ENCODE measurements around the gene SAP30BP.

The SAP30BP gene

DNA sequence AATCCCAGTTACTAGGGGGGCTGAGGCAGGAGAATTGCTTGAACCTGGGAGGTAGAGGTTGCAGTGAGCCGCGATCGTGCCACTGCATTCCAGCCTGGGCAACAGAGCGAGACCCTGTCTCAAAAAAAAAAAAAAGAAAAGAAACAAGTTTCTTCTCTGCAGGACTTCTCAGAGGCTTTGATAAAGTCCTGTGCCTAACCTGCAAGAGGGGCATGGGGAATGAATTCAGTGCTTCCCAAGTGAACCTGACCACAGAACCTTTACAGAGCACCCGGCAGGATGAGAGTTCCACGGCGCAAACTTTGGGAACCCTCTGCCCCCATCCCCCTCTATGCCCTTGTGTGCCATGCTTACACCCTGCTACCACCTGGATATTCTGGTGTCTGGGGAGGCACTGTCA, 72.0 kb downstream of the SAP30BP start:
- DNase-seq (ENCODE audit: low spot score), result no peak

DNA sequence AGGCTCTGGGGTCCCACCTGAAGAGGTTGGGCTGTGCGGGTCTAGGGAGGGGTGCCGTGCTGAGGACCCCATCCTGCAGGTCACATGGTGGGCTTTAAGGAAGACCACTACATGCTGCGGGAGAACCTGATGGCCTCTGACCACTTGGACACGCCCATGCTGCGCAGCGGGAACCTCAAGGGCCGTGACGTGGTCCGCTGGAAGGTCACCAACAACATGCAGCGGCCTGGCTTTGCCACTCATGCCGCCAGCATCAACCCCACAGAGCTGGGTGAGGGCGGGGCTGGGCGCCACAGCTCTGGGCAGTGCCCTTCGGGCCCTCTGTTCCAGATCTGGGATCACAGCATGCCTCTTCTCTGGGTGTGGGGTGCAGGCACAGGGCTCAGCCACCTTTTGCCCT, 72.7 kb downstream of the SAP30BP start:
- DNase-seq (ENCODE audit: low spot score), result no peak

DNA sequence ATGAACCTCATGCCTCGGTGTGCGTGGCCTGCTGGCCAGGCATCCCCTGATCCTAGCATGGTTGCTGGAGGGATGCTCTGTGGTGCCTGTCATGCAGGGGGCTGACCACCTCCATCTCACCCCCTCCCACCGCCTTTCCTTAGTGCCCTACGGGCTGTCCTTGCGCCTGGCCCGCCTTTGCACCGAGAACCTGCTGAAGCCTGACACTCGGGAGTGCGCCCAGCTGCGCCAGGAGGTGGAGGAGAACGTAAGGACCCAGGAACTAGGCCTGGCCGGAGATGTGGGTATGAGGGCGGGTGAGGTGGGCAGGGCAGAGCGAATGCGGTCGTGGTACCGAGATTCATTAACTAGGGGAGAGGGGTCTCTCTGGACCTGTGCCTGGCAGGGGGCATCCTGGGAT, 73.1 kb downstream of the SAP30BP start:
- no peak for DNase-seq (ENCODE audit: low spot score)

DNA sequence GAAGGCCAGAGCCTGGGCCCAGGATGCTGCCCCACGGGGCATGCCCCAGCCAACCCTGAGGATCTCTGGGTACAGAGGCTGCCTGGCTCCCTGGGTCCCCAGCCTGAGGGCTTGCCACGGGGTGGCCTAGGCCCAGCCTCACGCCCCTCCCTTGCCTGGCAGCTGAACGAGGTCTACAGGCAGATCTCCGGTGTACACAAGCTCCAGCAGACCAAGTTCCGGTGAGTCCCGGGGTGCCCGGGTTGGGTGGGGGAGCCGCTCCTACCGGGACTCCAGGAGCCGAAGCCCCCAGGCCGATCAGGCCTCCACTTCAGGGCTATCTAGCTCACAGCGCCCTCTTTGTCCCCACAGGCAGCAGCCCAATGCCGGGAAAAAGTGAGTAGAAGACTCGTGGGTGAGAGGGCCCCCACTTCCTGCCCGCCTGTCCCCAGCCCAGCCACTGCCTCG, 73.5 kb downstream of the SAP30BP start:
- no peak for DNase-seq (ENCODE audit: low spot score)

DNA sequence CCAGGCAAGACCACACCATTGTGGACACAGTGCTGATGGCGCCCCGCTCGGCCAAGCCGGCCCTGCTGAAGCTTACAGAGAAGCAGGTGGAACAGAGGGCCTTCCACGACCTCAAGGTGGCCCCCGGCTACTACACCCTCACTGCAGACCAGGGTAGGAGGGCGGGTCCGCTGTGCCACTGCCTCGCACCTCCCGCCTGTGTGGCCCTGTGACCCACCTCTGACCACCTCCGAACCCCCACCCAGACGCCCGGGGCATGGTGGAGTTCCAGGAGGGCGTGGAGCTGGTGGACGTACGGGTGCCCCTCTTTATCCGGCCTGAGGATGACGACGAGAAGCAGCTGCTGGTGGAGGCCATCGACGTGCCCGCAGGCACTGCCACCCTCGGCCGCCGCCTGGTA, 75.2 kb downstream of the SAP30BP start:
- no peak for DNase-seq (ENCODE audit: low spot score)

DNA sequence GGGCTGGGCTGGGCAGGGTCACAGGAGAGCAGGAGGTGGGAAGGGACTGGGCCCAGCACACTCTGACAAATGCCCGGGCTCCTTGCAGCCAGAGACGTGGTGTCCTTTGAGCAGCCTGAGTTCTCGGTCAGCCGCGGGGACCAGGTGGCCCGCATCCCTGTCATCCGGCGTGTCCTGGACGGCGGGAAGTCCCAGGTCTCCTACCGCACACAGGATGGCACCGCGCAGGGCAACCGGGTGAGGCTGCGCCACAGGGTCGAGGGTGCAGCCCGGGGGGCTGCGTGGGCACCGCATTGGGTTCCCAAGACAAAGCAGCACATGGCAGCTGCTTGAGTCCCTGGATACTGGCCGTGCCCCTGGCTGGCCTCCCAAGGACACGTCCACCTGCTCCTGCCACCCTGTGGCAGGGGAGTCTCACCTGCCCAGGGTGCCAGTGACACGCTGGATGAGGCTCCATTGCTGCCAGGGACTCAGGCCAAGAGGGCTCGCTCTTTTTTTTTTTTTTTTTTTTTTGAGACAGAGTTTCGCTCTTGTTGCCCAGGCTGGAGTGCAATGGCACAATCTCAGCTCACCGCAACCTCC, 76.6 kb downstream of the SAP30BP start:
- DNase-seq (ENCODE audit: low spot score), result no peak

DNA sequence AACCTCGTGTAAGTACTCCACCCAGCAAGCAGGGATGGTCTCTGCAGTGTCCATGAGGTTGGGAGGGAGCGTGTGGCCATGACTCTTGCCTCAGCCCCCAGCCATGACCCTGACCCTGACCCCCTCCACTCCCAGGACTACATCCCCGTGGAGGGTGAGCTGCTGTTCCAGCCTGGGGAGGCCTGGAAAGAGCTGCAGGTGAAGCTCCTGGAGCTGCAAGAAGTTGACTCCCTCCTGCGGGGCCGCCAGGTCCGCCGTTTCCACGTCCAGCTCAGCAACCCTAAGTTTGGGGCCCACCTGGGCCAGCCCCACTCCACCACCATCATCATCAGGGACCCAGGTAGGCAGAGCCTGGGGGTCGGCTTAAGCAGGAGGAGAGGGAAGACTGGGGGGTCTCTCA, 81.6 kb downstream of the SAP30BP start:
- no peak for DNase-seq (ENCODE audit: low spot score)

DNA sequence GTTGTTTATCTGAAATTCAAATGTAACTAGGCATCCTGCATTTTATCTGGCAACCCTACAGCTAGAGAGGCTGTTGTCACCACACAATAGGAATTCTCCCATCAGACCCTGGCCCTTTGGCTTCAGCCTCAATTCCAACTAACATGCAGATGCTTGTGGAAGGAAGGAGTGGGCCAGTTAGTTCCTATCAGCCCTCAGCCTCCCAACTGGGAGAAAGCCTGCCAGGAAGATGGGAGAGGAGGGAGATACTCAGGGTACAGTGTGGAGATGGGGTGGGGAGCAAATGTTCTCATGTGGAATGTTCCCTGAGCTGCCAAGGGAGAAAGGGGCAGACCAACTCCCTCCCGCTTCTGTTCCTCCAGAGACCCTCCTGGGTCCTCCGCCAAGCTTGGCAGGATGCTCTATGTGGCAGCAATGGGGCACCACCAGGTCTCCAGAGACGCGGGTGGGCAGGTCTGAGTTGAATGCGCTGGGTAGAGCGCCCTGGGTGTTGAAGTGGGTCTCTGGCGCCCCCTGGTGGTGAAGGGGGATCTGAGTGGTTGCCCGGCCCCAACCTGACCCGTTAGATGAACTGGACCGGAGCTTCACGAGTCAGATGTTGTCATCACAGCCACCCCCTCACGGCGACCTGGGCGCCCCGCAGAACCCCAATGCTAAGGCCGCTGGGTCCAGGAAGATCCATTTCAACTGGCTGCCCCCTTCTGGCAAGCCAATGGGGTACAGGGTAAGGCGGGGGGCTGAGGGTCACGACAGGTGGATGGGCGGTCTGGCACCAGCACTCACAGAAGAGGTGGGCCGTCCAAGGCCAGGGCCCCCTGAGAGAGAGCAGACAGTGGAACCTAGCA, 82.6 kb downstream of the SAP30BP start:
- peak; percentile 87 for DNase-seq (ENCODE audit: low spot score)

DNA sequence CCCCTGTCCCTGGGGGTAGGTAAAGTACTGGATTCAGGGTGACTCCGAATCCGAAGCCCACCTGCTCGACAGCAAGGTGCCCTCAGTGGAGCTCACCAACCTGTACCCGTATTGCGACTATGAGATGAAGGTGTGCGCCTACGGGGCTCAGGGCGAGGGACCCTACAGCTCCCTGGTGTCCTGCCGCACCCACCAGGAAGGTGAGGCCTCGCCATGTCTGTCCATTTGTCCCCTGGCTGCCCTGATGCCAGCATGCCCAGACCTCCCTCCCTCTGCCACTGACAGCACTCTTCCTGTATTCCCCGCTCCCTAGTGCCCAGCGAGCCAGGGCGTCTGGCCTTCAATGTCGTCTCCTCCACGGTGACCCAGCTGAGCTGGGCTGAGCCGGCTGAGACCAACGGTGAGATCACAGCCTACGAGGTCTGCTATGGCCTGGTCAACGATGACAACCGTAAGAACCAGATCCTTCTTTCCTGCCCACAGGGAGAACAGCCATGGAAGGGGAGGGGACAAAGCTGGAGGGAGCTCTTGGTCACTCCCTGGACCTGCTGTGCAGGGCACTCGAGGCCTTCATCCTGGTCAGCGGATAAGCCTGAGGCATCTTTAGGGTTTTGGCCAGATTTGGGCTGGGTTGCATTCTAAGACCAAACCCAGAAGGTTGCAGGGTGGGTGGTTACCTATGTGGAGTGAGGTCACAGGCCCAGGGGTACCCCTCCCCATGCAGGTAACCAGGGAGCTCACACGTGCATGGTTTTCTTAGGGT, 83.7 kb downstream of the SAP30BP start:
- no peak for DNase-seq (ENCODE audit: low spot score)

DNA sequence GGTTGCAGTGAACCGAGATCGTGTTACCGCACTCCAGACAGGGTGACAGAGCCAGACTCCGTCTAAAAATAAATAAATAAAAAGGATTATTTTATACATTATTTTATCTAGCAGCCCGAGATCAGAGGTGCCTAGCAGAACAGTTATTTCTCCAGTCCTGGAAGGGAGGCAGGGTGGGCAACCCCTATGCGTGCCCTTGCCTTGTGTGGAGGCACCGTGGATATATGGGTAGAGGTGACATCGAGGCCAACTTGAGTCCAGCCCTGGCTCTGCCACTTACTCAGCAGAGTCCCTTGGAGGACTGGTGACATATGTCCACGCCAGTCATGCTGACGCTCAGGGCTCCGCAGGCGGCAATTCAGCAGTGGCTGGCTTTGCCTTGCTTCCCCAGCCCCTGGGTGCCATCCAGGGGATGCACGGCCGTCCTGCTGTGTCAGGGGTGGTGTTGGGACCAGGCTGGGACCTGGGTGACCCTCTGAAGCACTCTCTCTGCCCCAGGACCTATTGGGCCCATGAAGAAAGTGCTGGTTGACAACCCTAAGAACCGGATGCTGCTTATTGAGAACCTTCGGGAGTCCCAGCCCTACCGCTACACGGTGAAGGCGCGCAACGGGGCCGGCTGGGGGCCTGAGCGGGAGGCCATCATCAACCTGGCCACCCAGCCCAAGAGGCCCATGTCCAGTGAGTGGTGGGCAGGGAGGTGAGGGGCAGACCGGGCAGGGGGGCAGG, 84.7 kb downstream of the SAP30BP start:
- no peak for DNase-seq (ENCODE audit: low spot score)

DNA sequence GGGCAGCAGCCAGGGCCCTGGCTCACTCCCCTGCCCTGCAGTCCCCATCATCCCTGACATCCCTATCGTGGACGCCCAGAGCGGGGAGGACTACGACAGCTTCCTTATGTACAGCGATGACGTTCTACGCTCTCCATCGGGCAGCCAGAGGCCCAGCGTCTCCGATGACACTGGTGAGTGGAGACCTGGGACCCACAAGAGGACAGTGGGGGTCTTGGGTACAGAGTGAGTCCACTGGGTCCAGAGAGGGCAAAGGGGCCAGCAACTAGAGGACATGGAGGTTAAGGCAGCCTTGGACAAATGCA, 85.2 kb downstream of the SAP30BP start:
- DNase-seq (ENCODE audit: low spot score), result no peak

DNA sequence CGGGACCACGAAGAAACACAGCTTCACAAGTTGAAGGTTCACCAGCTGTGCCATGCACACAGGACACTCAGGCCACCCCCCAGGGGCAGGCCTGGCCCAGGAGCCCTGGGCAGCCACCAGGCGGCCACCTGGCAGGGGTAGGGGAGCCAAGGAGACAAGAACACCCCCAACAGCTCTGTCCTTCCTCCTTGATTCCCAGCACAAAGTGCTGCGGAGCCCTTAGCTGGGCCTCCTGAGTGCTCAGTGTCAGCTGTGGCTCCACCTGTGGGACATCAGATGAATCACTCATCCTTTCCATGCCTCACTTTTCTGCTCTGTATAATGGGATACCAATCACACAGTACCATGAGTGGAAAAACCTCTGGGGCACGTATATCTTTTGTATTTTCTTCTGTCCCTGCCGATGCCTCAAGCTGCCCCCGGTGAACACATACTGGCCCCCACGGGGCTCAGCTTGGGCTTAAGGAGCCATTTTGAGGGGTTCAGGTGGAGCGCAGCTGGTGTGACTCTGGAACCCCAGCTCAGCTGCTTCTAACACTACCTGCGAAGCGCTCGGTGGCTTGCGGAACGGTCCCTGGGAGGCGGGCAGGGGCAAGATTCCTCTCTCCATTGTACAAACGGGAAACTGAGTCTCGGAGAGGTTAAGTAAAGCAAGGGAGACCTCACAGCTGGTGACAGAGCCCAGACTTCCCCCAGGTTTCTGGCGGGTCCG, 85.8 kb downstream of the SAP30BP start:
- no peak for DNase-seq (ENCODE audit: low spot score)

DNA sequence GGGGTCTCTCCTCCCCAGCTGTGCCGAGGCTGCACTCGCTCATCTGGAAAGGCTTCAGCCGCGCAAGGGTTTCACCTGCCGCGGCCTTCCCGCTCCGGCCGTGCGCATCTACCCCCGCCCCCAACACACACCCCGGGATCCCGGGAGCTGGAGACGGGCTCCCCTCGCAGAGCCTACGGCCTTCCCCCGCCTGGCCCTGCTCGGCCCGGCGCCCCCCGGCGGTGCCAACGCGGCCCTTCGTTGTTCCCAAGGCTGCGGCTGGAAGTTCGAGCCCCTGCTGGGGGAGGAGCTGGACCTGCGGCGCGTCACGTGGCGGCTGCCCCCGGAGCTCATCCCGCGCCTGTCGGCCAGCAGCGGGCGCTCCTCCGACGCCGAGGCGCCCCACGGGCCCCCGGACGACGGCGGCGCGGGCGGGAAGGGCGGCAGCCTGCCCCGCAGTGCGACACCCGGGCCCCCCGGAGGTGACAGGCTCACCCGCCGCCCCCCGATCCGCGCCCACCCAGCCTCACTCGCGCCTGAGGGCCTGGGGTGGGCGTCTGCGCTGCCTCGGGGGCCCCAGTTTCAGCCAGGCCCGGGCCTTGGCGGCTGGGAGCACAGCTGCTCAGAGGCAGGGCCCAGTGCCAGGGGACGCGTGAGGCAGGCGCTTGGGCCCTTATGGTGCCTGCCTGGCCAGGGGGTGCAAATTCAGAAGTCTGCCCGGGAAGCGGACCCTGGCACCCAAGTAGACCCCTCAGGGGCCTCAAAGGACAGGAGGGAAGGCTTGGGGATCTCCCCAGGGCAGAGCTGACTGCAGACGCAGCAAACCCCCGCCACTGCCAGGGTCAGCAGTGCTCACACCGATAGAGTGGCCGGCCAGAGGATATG, 86.6 kb downstream of the SAP30BP start:
- DNase-seq (ENCODE audit: low spot score), result peak; percentile 84

DNA sequence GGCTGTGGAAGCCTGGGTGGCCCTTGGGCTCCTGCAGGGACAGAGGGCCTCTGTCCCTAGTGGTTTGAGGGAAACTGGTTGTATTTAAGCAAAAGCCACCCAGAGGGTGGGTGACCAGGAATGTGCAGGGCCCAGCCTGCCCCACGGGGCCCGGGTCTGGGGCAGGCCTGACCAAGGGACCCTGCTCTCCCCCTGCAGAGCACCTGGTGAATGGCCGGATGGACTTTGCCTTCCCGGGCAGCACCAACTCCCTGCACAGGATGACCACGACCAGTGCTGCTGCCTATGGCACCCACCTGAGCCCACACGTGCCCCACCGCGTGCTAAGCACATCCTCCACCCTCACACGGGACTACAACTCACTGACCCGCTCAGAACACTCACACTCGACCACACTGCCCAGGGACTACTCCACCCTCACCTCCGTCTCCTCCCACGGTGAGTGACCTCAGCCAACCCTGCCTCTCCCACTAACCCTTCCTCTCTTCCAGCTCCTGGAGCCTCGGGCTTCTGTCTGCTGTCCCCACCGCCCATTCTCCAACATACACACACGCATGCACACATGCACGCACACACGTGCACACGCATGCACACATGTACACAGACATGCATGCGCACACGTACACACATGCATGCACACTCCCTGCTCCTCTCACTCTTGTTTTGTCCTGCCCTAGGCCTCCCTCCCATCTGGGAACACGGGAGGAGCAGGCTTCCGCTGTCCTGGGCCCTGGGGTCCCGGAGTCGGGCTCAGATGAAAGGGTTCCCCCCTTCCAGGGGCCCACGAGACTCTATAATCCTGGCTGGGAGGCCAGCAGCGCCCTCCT, 87.5 kb downstream of the SAP30BP start:
- no peak for DNase-seq (ENCODE audit: low spot score)

DNA sequence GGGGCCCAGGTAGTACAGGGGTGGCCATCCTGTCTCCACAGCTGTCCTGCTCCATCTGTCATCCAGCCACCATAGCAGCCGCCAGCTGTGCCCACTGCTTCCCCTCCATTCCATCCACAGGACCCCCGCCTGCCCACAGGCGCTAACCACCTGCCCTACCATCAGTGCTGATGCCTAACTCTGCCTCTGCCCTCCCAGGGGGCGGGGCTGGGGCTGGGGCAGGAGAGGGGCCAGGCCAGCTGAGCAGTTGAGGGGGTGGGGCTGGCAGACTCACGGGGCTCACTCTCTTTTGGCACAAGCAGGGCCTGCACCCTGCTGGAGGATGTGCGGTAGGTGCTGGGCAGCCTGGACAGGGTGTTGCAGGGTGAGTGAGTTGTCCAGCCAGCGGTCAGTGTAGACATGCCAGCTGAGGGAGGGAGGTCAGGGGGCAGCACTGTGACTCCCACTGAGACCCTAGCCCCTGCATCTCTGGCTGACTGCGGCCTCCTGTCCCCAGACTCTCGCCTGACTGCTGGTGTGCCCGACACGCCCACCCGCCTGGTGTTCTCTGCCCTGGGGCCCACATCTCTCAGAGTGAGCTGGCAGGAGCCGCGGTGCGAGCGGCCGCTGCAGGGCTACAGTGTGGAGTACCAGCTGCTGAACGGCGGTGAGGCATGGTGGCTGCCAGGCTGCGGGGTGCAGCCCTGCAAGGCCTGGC, 88.2 kb downstream of the SAP30BP start:
- no peak for DNase-seq (ENCODE audit: low spot score)

DNA sequence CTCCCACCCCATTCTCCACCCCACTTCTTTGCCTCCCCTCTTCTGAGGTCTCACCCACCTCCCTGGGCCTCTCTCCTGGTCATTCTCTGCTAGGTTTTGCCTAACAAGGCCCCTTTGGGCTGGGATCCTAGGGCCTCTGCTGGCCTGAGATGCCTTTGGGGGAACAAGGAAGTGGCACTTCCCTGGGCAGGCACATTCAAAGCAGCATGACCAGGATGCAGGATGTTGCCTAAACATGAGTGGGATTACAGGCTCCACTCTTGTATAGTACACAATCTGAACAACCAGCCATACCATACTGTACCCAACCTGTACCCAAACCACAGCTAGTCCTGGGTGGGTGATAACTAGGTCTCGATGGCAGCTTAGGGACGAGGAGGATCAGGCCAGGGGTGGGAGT, 88.9 kb downstream of the SAP30BP start:
- DNase-seq (ENCODE audit: low spot score), result no peak

DNA sequence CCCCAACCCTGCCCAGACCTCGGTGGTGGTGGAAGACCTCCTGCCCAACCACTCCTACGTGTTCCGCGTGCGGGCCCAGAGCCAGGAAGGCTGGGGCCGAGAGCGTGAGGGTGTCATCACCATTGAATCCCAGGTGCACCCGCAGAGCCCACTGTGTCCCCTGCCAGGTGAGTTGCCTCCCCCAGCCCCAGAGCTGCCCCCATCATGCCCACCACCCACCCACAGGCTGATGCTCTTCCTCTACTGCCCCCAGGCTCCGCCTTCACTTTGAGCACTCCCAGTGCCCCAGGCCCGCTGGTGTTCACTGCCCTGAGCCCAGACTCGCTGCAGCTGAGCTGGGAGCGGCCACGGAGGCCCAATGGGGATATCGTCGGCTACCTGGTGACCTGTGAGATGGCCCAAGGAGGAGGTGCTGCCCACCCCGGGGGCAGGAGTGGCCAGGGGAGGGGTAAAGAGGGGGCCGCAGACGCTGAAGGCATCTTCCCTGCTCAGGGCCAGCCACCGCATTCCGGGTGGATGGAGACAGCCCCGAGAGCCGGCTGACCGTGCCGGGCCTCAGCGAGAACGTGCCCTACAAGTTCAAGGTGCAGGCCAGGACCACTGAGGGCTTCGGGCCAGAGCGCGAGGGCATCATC, 89.4 kb downstream of the SAP30BP start:
- DNase-seq (ENCODE audit: low spot score), result no peak

DNA sequence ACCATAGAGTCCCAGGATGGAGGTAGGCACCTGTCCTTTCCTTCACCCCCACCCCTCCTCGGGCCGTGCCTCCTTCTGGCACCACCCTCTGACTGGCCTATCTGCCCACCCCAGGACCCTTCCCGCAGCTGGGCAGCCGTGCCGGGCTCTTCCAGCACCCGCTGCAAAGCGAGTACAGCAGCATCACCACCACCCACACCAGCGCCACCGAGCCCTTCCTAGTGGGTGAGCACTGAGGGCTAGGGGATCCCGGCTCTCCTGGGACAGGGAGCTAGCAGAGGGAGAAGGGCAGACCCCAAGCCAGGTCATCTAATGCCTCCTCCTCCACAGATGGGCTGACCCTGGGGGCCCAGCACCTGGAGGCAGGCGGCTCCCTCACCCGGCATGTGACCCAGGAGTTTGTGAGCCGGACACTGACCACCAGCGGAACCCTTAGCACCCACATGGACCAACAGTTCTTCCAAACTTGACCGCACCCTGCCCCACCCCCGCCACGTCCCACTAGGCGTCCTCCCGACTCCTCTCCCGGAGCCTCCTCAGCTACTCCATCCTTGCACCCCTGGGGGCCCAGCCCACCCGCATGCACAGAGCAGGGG, 90.0 kb downstream of the SAP30BP start:
- no peak for DNase-seq (ENCODE audit: low spot score)
